Measurements from ENCODE around the gene RCL1.

Gene RCL1

DNA sequence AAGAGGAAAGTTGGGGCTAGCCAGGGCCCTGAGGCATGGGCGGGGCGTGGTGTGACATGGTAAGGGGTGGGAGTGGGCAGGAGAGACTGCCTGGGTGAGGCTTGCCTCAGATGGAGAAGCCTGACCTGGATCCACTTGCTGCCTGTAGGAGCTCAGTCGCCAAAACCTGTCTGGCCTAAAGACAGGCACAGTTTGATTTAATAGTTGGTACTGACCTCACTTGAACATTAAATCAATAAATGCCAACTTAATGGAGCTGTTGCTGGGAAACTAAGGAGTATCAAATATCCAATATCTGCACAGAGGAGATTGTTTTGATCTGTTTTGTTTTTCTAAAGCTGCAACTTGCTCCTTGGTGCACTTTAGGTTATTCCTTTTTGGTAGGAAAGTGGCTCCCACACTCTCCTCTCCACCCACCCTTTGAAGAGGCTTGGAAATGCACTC is 86.4 kb downstream of the RCL1 start:
- H3K79me2 ChIP-seq (ENCODE audit: insufficient read depth, low read length), result no peaks in the 10 kb centered on the region
- H3K36me3 ChIP-seq (ENCODE audit: insufficient read depth, low read length), result no peaks in the 10 kb centered on the region
- H3K4me3 ChIP-seq (ENCODE audit: low read depth in 1 of 2, low read length in 2 of 2), result no peak overlapping the region
- no peaks in the 10 kb centered on the region for H3K9me3 ChIP-seq (ENCODE audit: insufficient read depth, low read length, severe bottlenecking)
- H3K27me3 ChIP-seq (ENCODE audit: insufficient read depth, low read length, poor library complexity), result no peaks in the 10 kb centered on the region
- no peak for DNase-seq
- H3K4me1 ChIP-seq (ENCODE audit: insufficient read depth, low read length), result no peaks in the 10 kb centered on the region
- H2AFZ ChIP-seq (ENCODE audit: low read depth, low read length), result no peak overlapping the region
- no peak overlapping the region for H3K4me2 ChIP-seq (ENCODE audit: insufficient read depth, low read length)
- no peaks in the 10 kb centered on the region for H4K20me1 ChIP-seq (ENCODE audit: insufficient read depth, low read length)
- no peak overlapping the region for H3K9ac ChIP-seq (ENCODE audit: low read depth, low read length)
- TF ChIP-seq, protein P1, sequence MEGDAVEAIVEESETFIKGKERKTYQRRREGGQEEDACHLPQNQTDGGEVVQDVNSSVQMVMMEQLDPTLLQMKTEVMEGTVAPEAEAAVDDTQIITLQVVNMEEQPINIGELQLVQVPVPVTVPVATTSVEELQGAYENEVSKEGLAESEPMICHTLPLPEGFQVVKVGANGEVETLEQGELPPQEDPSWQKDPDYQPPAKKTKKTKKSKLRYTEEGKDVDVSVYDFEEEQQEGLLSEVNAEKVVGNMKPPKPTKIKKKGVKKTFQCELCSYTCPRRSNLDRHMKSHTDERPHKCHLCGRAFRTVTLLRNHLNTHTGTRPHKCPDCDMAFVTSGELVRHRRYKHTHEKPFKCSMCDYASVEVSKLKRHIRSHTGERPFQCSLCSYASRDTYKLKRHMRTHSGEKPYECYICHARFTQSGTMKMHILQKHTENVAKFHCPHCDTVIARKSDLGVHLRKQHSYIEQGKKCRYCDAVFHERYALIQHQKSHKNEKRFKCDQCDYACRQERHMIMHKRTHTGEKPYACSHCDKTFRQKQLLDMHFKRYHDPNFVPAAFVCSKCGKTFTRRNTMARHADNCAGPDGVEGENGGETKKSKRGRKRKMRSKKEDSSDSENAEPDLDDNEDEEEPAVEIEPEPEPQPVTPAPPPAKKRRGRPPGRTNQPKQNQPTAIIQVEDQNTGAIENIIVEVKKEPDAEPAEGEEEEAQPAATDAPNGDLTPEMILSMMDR (IDR thresholded peaks at IDR 0.05; ENCODE audit: borderline replicate concordance, extremely low read depth, low read length, poor library complexity, severe bottlenecking), result no peak
- TF ChIP-seq EZH2 (IDR thresholded peaks at IDR 0.05; ENCODE audit: borderline replicate concordance, low read depth, low read length, severe bottlenecking), result no peak
- H3K27ac ChIP-seq (ENCODE audit: low read length), result no peak overlapping the region
- no peak for ATAC-seq (ENCODE audit: insufficient read depth, low read depth)

DNA sequence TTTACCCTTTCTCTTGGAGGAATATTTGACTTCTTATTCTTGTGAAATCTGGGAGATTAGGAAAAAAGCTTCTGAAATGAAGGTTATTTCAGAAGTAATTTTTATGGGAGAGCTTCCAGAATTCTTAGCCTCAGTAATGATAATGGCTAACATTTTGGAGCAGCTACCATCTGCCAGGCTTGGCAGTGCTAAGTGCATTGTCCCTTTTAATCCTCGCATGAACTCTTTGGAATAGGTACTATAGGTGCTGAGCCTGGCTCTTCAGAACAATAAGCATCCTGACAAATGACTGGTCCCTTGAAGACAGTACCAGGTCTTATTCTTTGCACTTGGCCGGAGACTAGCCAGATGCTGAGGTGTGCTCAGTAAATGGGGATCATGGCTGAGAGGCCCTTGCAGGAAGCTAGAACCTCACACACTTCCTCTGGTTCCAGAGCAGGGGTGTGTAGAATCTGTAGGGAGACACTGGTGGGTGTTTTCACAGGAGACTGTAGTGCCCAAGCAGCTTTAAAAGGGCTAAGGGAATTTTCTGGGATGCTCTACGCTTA is 90.7 kb downstream of the RCL1 start:
- Histone ChIP-seq H3K4me1 (ENCODE audit: insufficient read depth, low read length) (no peaks in the 10 kb centered on the region), H3K79me2 (ENCODE audit: insufficient read depth, low read length) (no peaks in the 10 kb centered on the region), H2AFZ (ENCODE audit: low read depth, low read length) (no peak overlapping the region), H3K27me3 (ENCODE audit: insufficient read depth, low read length, poor library complexity) (no peaks in the 10 kb centered on the region), H3K9me3 (ENCODE audit: insufficient read depth, low read length, severe bottlenecking) (no peaks in the 10 kb centered on the region), H3K9ac (ENCODE audit: low read depth, low read length) (no peak overlapping the region), H3K27ac (ENCODE audit: low read length) (no peak overlapping the region), H3K4me2 (ENCODE audit: insufficient read depth, low read length) (no peak overlapping the region), H4K20me1 (ENCODE audit: insufficient read depth, low read length) (no peaks in the 10 kb centered on the region), H3K36me3 (ENCODE audit: insufficient read depth, low read length) (no peaks in the 10 kb centered on the region), H3K4me3 (ENCODE audit: low read depth in 1 of 2, low read length in 2 of 2) (no peak overlapping the region)
- DNase-seq, result no peak
- no peak for ATAC-seq (ENCODE audit: insufficient read depth, low read depth)
- TF ChIP-seq, protein P1 (IDR thresholded peaks at IDR 0.05; ENCODE audit: borderline replicate concordance, extremely low read depth, low read length, poor library complexity, severe bottlenecking), result no peak
- no peak for TF ChIP-seq EZH2 (IDR thresholded peaks at IDR 0.05; ENCODE audit: borderline replicate concordance, low read depth, low read length, severe bottlenecking)

DNA sequence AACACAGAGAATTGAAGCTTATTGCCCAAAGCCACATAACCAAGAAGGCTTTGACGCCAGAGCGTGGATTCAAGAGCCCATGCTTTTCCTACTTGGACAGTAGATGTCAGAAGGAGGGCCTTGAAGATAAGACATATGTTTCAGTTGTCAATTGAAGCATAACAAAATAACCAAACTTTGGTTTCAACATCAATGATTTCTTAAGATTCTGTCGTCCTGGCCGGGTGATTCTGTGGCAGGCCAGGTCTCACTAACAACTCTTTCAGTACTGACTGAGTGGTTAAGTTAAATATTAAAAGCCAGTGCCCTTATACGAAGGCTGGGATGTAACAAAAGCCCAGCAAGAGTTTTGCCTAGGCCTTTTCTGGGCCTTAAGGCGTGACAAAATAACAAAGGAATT is 94.0 kb downstream of the RCL1 start:
- DNase-seq (no peak), ATAC-seq (ENCODE audit: insufficient read depth, low read depth) (no peak)
- Histone ChIP-seq H3K4me3 (ENCODE audit: low read depth in 1 of 2, low read length in 2 of 2) (no peak overlapping the region), H3K79me2 (ENCODE audit: insufficient read depth, low read length) (no peaks in the 10 kb centered on the region), H3K36me3 (ENCODE audit: insufficient read depth, low read length) (no peaks in the 10 kb centered on the region), H3K9ac (ENCODE audit: low read depth, low read length) (no peak overlapping the region), H3K27ac (ENCODE audit: low read length) (no peak overlapping the region), H3K9me3 (ENCODE audit: insufficient read depth, low read length, severe bottlenecking) (no peaks in the 10 kb centered on the region), H3K4me2 (ENCODE audit: insufficient read depth, low read length) (no peak overlapping the region), H4K20me1 (ENCODE audit: insufficient read depth, low read length) (no peaks in the 10 kb centered on the region), H3K4me1 (ENCODE audit: insufficient read depth, low read length) (no peaks in the 10 kb centered on the region), H3K27me3 (ENCODE audit: insufficient read depth, low read length, poor library complexity) (no peaks in the 10 kb centered on the region), H2AFZ (ENCODE audit: low read depth, low read length) (no peak overlapping the region)
- no peak for TF ChIP-seq EZH2 (IDR thresholded peaks at IDR 0.05; ENCODE audit: borderline replicate concordance, low read depth, low read length, severe bottlenecking)
- TF ChIP-seq, protein P1 (IDR thresholded peaks at IDR 0.05; ENCODE audit: borderline replicate concordance, extremely low read depth, low read length, poor library complexity, severe bottlenecking), result no peak

DNA sequence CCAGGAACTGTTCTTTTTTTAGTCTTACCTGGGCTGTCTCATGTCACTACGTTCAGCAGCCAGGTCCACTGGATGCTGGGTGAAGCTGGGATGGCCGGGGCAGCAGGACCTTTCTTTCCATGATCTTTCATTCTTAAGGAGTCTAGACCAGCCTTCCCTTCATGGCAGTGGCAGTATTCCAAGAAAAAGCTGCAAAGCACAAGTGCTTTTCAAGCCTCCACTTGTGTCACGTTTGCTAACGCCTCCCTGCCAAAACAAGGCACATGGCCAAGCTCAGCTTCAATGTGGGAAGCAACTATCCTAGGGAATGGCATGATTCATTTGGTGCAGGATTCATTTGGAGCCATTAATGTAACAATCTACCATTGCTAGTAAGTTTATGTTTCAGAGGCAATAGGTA is 94.8 kb downstream of the RCL1 start:
- Histone ChIP-seq H3K36me3 (ENCODE audit: insufficient read depth, low read length) (no peaks in the 10 kb centered on the region), H2AFZ (ENCODE audit: low read depth, low read length) (no peak overlapping the region), H3K9me3 (ENCODE audit: insufficient read depth, low read length, severe bottlenecking) (no peaks in the 10 kb centered on the region), H3K4me3 (ENCODE audit: low read depth in 1 of 2, low read length in 2 of 2) (no peak overlapping the region), H3K27me3 (ENCODE audit: insufficient read depth, low read length, poor library complexity) (no peaks in the 10 kb centered on the region), H3K79me2 (ENCODE audit: insufficient read depth, low read length) (no peaks in the 10 kb centered on the region), H3K4me1 (ENCODE audit: insufficient read depth, low read length) (no peaks in the 10 kb centered on the region), H3K27ac (ENCODE audit: low read length) (no peak overlapping the region), H3K4me2 (ENCODE audit: insufficient read depth, low read length) (no peak overlapping the region), H4K20me1 (ENCODE audit: insufficient read depth, low read length) (no peaks in the 10 kb centered on the region), H3K9ac (ENCODE audit: low read depth, low read length) (no peak overlapping the region)
- TF ChIP-seq, protein P1 (IDR thresholded peaks at IDR 0.05; ENCODE audit: borderline replicate concordance, extremely low read depth, low read length, poor library complexity, severe bottlenecking), result no peak
- no peak for TF ChIP-seq EZH2 (IDR thresholded peaks at IDR 0.05; ENCODE audit: borderline replicate concordance, low read depth, low read length, severe bottlenecking)
- DNase-seq (no peak), ATAC-seq (ENCODE audit: insufficient read depth, low read depth) (no peak)

Measured in DND-41 (cell line).